Spleen (tissue), 7 donors: Measurements from ENCODE around the gene CDK11B.

Experiments
- POLR2A ChIP-seq, 3 donors: fragments of 450-650 bp; IDR thresholded peaks; one replicate each; pipeline ENCODE4 v1.5.1; 2017; ENCODE audit warnings: antibody characterized with exemption in 3 of 3, mild to moderate bottlenecking in 1 of 3
- TF ChIP-seq, protein P1 (sequence below), 11 experiments: fragments of 200-600 bp in 7 of 11; fragments of 450-650 bp in 4 of 11; sonication (generic) in 4 of 11; IDR thresholded peaks in 8 of 11; conservative IDR thresholded peaks in 3 of 11; 1 replicate in 7 of 11; 2 replicates in 4 of 11; pipeline versions ENCODE4 v1.4.0 to v1.8.0; 2016 to 2021; ENCODE audit warnings: antibody characterized with exemption in 11 of 11, inconsistent platforms in 4 of 11, mild to moderate bottlenecking in 1 of 11
- donor health status: DM: no; HTN: no; CAD: no; lungs with moderate emphysema.
- donor health status: DM: no; HTN: no; CAD: no.
- donor health status: DM: no; HTN: no; CAD: no.

GRCh38 chr1:1669468-1670440, 10.9 kb upstream of the CDK11B start:
- TF ChIP-seq, protein P1, sequence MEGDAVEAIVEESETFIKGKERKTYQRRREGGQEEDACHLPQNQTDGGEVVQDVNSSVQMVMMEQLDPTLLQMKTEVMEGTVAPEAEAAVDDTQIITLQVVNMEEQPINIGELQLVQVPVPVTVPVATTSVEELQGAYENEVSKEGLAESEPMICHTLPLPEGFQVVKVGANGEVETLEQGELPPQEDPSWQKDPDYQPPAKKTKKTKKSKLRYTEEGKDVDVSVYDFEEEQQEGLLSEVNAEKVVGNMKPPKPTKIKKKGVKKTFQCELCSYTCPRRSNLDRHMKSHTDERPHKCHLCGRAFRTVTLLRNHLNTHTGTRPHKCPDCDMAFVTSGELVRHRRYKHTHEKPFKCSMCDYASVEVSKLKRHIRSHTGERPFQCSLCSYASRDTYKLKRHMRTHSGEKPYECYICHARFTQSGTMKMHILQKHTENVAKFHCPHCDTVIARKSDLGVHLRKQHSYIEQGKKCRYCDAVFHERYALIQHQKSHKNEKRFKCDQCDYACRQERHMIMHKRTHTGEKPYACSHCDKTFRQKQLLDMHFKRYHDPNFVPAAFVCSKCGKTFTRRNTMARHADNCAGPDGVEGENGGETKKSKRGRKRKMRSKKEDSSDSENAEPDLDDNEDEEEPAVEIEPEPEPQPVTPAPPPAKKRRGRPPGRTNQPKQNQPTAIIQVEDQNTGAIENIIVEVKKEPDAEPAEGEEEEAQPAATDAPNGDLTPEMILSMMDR (IDR thresholded peaks at IDR 0.05 in 8 of 11, conservative IDR thresholded peaks at IDR 0.05 in 3 of 11), result no peak
- TF ChIP-seq POLR2A (IDR thresholded peaks at IDR 0.05), result no peak
